ENCODE results near the gene ATP4A. TPM values are rescaled to one million over a fixed set of nuclear protein-coding genes. Genes with fewer than 3 reads are reported as not detected.

The ATP4A gene
- total RNA-seq, 1 donor from 2014 or later: 0.32 TPM

DNA sequence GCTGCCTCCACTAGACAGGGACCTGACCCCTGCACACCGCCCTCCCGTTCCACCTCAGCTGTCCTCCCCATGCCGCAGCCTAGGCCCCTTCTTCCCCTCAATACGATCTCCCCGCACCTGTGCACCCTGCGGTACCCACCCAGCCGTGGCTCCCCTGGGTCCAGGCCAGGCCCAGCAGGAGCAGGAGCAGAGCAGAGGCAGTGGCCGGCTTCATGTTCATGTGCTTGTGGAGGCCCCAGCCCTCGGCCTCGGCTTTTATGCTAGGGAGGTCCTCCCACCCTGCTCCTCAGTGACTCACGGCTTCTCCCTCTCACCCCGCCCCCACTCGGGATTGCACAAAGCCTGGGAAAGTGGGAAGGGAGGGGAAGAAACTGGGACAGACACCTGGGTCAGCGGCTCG, 61.8 kb downstream of the ATP4A start:
- no peak overlapping the region for H3K27ac Mint-ChIP-seq (ENCODE audit: unreplicated experiment)
- H3K27me3 Mint-ChIP-seq (ENCODE audit: unreplicated experiment): peaks cover 3% of the 10 kb centered on the region
- no peak overlapping the region for H3K4me3 Mint-ChIP-seq (ENCODE audit: unreplicated experiment)
- no peaks in the 10 kb centered on the region for H3K36me3 Mint-ChIP-seq (ENCODE audit: unreplicated experiment)
- TF ChIP-seq, protein P1, sequence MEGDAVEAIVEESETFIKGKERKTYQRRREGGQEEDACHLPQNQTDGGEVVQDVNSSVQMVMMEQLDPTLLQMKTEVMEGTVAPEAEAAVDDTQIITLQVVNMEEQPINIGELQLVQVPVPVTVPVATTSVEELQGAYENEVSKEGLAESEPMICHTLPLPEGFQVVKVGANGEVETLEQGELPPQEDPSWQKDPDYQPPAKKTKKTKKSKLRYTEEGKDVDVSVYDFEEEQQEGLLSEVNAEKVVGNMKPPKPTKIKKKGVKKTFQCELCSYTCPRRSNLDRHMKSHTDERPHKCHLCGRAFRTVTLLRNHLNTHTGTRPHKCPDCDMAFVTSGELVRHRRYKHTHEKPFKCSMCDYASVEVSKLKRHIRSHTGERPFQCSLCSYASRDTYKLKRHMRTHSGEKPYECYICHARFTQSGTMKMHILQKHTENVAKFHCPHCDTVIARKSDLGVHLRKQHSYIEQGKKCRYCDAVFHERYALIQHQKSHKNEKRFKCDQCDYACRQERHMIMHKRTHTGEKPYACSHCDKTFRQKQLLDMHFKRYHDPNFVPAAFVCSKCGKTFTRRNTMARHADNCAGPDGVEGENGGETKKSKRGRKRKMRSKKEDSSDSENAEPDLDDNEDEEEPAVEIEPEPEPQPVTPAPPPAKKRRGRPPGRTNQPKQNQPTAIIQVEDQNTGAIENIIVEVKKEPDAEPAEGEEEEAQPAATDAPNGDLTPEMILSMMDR (IDR thresholded peaks at IDR 0.05; ENCODE audit: partially characterized antibody, unreplicated experiment): no peak
- H3K4me1 Mint-ChIP-seq (ENCODE audit: low read depth, unreplicated experiment): no peaks in the 10 kb centered on the region
- H3K9me3 Mint-ChIP-seq (ENCODE audit: unreplicated experiment): peaks cover 1% of the 10 kb centered on the region
- no peak for DNase-seq

- TF ChIP-seq, protein P1 (IDR thresholded peaks at IDR 0.05; ENCODE audit: partially characterized antibody, unreplicated experiment): no peak
- H3K9me3 Mint-ChIP-seq (ENCODE audit: unreplicated experiment): peaks cover 1% of the 10 kb centered on the region
- H3K4me3 Mint-ChIP-seq (ENCODE audit: unreplicated experiment): no peak overlapping the region
- H3K27me3 Mint-ChIP-seq (ENCODE audit: unreplicated experiment): peaks cover 3% of the 10 kb centered on the region
- no peak overlapping the region for H3K27ac Mint-ChIP-seq (ENCODE audit: unreplicated experiment)
- DNase-seq: no peak
- peaks cover under 1% of the 10 kb centered on the region for H3K4me1 Mint-ChIP-seq (ENCODE audit: low read depth, unreplicated experiment)
- H3K36me3 Mint-ChIP-seq (ENCODE audit: unreplicated experiment): no peaks in the 10 kb centered on the region
Observed at GRCh38 chr19:35500611-35501010, 62.8 kb downstream of the ATP4A start.

Other genes with a start within 250 kb of the ATP4A start
- not detected for gene CD22, start 234.5 kb downstream of the ATP4A start, total RNA-seq (ENCODE audit: unreplicated experiment)
- not detected for gene FFAR1, start 215.8 kb downstream of the ATP4A start, total RNA-seq (ENCODE audit: unreplicated experiment)
- not detected for gene FFAR3, start 205.2 kb downstream of the ATP4A start, total RNA-seq (ENCODE audit: unreplicated experiment)
- not detected for gene GPR42, start 192.6 kb downstream of the ATP4A start, total RNA-seq (ENCODE audit: unreplicated experiment)
- gene FFAR2, start 115.4 kb downstream of the ATP4A start, total RNA-seq (ENCODE audit: unreplicated experiment): not detected
- gene KRTDAP, start 73.2 kb downstream of the ATP4A start, total RNA-seq (ENCODE audit: unreplicated experiment): not detected
- 0.88 TPM for gene DMKN, start 50.0 kb downstream of the ATP4A start, total RNA-seq (ENCODE audit: unreplicated experiment)
- 0.29 TPM for gene SBSN, start 35.3 kb downstream of the ATP4A start, total RNA-seq (ENCODE audit: unreplicated experiment)
- not detected for gene GAPDHS, start 30.2 kb downstream of the ATP4A start, total RNA-seq (ENCODE audit: unreplicated experiment)
- 67.2 TPM for gene TMEM147, start 18.0 kb downstream of the ATP4A start, total RNA-seq (ENCODE audit: unreplicated experiment)
- not detected for gene PMIS2, start 22.5 kb upstream of the ATP4A start, total RNA-seq (ENCODE audit: unreplicated experiment)
- gene HAUS5, start 49.1 kb upstream of the ATP4A start, total RNA-seq (ENCODE audit: unreplicated experiment): 15.9 TPM
- 78.7 TPM for gene RBM42, start 65.4 kb upstream of the ATP4A start, total RNA-seq (ENCODE audit: unreplicated experiment)
- gene ETV2, start 78.1 kb upstream of the ATP4A start, total RNA-seq (ENCODE audit: unreplicated experiment): 1.3 TPM
- gene COX6B1, start 84.7 kb upstream of the ATP4A start, total RNA-seq (ENCODE audit: unreplicated experiment): 448 TPM
- not detected for gene UPK1A, start 102.9 kb upstream of the ATP4A start, total RNA-seq (ENCODE audit: unreplicated experiment)
- gene ZBTB32, start 140.9 kb upstream of the ATP4A start, total RNA-seq (ENCODE audit: unreplicated experiment): not detected
- 60.8 TPM for gene KMT2B, start 154.3 kb upstream of the ATP4A start, total RNA-seq (ENCODE audit: unreplicated experiment)
- gene IGFLR1, start 178.8 kb upstream of the ATP4A start, total RNA-seq (ENCODE audit: unreplicated experiment): 4.7 TPM
- gene U2AF1L4, start 181.8 kb upstream of the ATP4A start, total RNA-seq (ENCODE audit: unreplicated experiment): 24.3 TPM
- 109 TPM for gene PSENEN, start 182.0 kb upstream of the ATP4A start, total RNA-seq (ENCODE audit: unreplicated experiment)
- gene LIN37, start 184.9 kb upstream of the ATP4A start, total RNA-seq (ENCODE audit: unreplicated experiment): 29.8 TPM
- gene HSPB6, start 193.4 kb upstream of the ATP4A start, total RNA-seq (ENCODE audit: unreplicated experiment): 0.49 TPM
- gene PROSER3, start 194.5 kb upstream of the ATP4A start, total RNA-seq (ENCODE audit: unreplicated experiment): 41.7 TPM
- gene ARHGAP33, start 211.9 kb upstream of the ATP4A start, total RNA-seq (ENCODE audit: unreplicated experiment): 180 TPM
- 0.64 TPM for gene PRODH2, start 249.2 kb upstream of the ATP4A start, total RNA-seq (ENCODE audit: unreplicated experiment)

All from glutamatergic neuron (in vitro differentiated cells).